Thoracic aorta (tissue), 2 donors: Measurements from ENCODE around the gene DNTT. TPM values are rescaled to one million over a fixed set of nuclear protein-coding genes. Genes with fewer than 3 reads are reported as not detected.

Source experiments
- ATAC-seq: fragments of 150-250 bp; one replicate; pipeline ENCODE4 v1.8.0; 2017; ENCODE audit warnings: low read depth; ENCODE audit not compliant: insufficient number of reproducible peaks, low FRiP score
- DNase-seq: peaks from one replicate; pipeline ENCODE4 v3.0.0-alpha.2; 2020; ENCODE audit warnings: low spot score
- H3K27ac ChIP-seq, 2 donors: fragments of 200-600 bp; sonication (generic); 1 replicate in 1 of 2; 2 replicates in 1 of 2; pipeline ENCODE4 v1.5.1; 2016; ENCODE audit warnings: mild to moderate bottlenecking in 2 of 2, moderate library complexity in 2 of 2
- H3K27me3 ChIP-seq: fragments of 200-600 bp; sonication (generic); replicated peaks from 2 replicates; pipeline ENCODE4 v1.6.0; 2016; ENCODE audit warnings: mild to moderate bottlenecking; ENCODE audit not compliant: insufficient read depth
- H3K36me3 ChIP-seq: fragments of 200-600 bp; sonication (generic); one replicate; pipeline ENCODE4 v1.5.1; 2016
- H3K4me1 ChIP-seq, 2 donors: fragments of 200-600 bp; sonication (generic); 1 replicate in 1 of 2; 2 replicates in 1 of 2; pipeline versions ENCODE4 v1.5.1 to v1.6.0; 2016; ENCODE audit warnings: low read depth in 2 of 2, mild to moderate bottlenecking in 1 of 2; ENCODE audit not compliant: control insufficient read depth in 1 of 2
- H3K4me3 ChIP-seq: fragments of 200-600 bp; sonication (generic); 2 replicates; pipeline ENCODE4 v1.5.1; 2016; ENCODE audit warnings: mild to moderate bottlenecking
- H3K9me3 ChIP-seq: fragments of 200-600 bp; sonication (generic); 2 replicates; pipeline ENCODE4 v1.5.1; 2016
- total RNA-seq, 2 donors: library from RNA; depleted of rRNA; stranded (reverse); fragments of >200 nt; gene quantifications; one replicate each; pipeline versions ENCODE4 v1.1.0 to v1.2.3, GENCODE V29; 2016
- TF ChIP-seq, protein P1 (sequence below): fragments of 200-600 bp; sonication (generic); IDR thresholded peaks from one replicate; pipeline ENCODE4 v1.5.1; 2019; ENCODE audit warnings: antibody characterized with exemption

DNTT gene
- total RNA-seq, 2 donors from 2014 or later: not detected

DNA sequence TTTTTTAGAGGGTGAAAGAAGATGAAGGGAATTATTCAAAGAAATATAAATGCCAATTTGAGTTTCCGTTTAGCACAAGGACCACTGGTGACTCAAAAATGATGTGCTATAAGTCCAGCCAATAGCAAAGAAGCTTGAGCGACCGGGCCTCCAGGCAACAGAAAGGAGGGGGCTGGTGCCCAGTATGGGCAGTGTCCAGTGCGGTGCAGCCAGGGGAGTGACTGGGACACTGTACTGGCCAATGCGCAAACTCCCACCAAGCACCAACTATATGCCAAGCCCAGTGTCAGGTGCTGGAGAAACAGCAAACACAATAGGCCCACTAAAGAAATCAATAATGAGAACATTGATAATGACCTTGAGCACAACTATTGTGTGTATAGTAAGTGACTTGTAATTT lies 64.7 kb downstream of the DNTT start:
- DNase-seq: no peak
- H3K4me1 ChIP-seq: peaks cover 0 to 16% of the 10 kb centered on the region in 2 donors
- no peaks in the 10 kb centered on the region for H3K36me3 ChIP-seq

DNA sequence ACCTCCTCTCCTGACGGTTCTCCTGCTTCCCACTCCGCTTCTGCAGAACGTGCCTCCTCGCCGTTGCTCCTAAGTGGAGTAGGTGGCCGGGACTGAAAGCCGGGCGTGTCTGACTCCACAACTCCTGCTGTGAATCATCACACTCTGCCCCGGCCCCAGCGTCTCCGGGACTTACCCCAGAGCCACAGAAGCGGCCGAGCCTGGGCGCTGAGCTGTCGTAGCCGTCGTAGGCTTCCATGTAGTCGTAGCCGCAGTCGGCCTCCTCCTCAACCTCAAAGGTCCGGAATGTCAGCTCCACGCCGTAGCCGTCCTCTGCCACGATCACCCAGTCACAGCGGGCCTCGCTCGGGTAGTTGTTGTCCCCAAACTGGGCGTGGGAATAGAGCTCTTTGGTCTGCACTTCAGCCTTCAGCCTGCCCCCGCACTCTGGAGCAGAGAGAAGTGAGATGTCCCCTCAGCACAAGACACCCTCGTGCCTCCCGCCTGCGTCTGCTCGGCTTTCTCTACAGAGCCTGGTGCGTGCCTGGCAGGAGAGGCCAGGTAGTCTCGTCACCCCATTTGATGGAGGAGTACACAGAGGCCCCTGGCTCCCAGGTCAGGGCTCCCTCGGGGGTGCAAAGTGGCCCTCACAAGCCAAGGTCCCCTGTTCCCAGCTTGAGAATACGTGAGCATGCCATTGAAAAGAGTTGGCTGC lies 65.8 kb downstream of the DNTT start:
- H3K27me3 ChIP-seq: no peaks in the 10 kb centered on the region
- DNase-seq (no peak), ATAC-seq (no peak)
- no peak overlapping the region for H3K4me3 ChIP-seq
- H3K9me3 ChIP-seq: no peaks in the 10 kb centered on the region
- no peak overlapping the region for H3K27ac ChIP-seq
- peaks cover 0 to 16% of the 10 kb centered on the region in 2 donors for H3K4me1 ChIP-seq
- TF ChIP-seq, protein P1, sequence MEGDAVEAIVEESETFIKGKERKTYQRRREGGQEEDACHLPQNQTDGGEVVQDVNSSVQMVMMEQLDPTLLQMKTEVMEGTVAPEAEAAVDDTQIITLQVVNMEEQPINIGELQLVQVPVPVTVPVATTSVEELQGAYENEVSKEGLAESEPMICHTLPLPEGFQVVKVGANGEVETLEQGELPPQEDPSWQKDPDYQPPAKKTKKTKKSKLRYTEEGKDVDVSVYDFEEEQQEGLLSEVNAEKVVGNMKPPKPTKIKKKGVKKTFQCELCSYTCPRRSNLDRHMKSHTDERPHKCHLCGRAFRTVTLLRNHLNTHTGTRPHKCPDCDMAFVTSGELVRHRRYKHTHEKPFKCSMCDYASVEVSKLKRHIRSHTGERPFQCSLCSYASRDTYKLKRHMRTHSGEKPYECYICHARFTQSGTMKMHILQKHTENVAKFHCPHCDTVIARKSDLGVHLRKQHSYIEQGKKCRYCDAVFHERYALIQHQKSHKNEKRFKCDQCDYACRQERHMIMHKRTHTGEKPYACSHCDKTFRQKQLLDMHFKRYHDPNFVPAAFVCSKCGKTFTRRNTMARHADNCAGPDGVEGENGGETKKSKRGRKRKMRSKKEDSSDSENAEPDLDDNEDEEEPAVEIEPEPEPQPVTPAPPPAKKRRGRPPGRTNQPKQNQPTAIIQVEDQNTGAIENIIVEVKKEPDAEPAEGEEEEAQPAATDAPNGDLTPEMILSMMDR: no peak
- no peaks in the 10 kb centered on the region for H3K36me3 ChIP-seq

More for the DNA sequence above, 64.7 kb downstream of the DNTT start:
- Histone ChIP-seq H3K4me3 (no peak overlapping the region), H3K27me3 (no peaks in the 10 kb centered on the region), H3K9me3 (no peaks in the 10 kb centered on the region), H3K27ac (no peak overlapping the region)
- no peak for ATAC-seq
- TF ChIP-seq, protein P1: no peak

DNA sequence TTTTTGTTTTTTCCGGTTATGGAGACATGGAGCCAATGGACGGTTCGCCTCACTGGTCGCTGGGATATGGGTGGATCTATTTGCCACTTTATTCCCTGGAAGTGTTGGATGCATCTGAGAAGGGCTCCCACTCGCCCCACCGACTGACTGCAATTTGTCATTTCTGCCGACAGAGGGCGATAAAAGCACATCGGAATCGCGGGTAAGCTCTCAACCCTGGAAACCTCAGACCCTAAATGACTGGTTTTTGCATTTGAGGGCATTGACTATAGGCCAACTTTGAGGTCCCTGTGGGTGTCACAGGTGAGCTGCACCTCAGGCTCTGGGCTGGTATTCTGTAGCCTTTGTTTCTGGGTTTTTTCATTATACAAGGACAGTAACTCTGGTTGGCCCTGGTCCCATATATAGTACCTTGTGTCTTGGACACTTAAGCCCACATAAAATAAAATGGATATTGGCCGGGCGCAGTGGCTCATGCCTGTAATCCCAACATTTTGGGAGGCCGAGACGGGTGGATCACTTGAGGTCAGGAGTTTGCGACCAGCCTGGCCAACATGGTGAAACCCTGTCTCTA lies 66.4 kb downstream of the DNTT start:
- no peaks in the 10 kb centered on the region for H3K27me3 ChIP-seq
- H3K4me1 ChIP-seq: peaks cover 0 to 16% of the 10 kb centered on the region in 2 donors
- DNase-seq (no peak), ATAC-seq (no peak)
- no peaks in the 10 kb centered on the region for H3K9me3 ChIP-seq
- no peak overlapping the region for H3K4me3 ChIP-seq
- no peaks in the 10 kb centered on the region for H3K36me3 ChIP-seq
- TF ChIP-seq, protein P1: peak; percentile 81
- no peak overlapping the region for H3K27ac ChIP-seq

DNA sequence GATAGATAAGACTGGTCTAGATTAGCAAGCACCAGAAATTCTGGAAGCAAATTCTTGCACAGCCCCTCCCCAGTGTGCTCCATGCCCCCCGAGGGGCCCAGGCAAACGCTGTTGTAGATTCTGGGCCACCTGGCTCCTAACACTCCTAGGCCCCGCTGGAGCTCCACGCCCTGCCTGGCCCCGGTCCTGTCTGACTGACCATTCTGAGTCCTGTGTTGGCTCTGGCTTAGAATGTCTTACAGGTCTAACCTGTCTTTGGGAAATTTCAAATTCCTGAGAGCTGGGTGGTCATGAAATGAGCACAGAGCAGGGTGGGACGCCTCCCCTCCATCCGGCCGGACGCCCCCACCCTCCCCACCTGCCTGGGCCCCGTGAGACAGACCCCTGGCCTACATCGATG lies 67.1 kb downstream of the DNTT start:
- DNase-seq (no peak), ATAC-seq (no peak)
- H3K27ac ChIP-seq: no peak overlapping the region
- no peaks in the 10 kb centered on the region for H3K36me3 ChIP-seq
- TF ChIP-seq, protein P1: no peak
- no peaks in the 10 kb centered on the region for H3K9me3 ChIP-seq
- H3K4me1 ChIP-seq: peaks cover 0 to 16% of the 10 kb centered on the region in 2 donors
- no peaks in the 10 kb centered on the region for H3K27me3 ChIP-seq
- H3K4me3 ChIP-seq: no peak overlapping the region

DNA sequence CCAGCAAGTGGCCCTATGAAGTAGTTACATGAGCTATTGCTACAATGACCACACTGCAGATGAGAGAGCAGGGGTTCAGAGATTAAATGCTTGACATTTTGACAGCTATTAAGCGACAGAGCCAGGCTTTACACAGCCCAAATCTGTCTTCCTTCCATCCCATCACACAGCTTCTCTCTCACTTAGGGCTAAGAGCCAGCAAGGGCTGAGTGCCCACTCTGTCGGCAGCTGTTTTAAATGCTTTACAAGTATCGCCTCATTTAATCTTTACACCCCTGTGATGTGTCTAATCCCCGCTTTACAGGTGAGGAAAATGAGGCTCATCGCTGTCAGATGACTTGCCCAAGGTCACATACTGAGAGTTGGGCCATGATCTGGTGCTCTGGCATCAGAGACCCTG lies 69.8 kb downstream of the DNTT start:
- Histone ChIP-seq H3K27me3 (no peaks in the 10 kb centered on the region), H3K4me3 (no peak overlapping the region), H3K36me3 (no peaks in the 10 kb centered on the region), H3K4me1 (no peaks in the 10 kb centered on the region), H3K9me3 (no peaks in the 10 kb centered on the region), H3K27ac (no peak overlapping the region)
- TF ChIP-seq, protein P1: no peak
- no peak for DNase-seq
- ATAC-seq: no peak
